ENCODE data around the gene KLF8.
"Not testable (repeated sequence)": the region's sequence is repeated elsewhere in the genome, so short reads cannot be mapped to it uniquely, and the experiment has no call there.

Gene KLF8

GRCh38 chrX:56232221-56233082 lies at the start of gene KLF8:
Gene KLF8, plus strand, starts transcription at chrX:56232356. Its CDS starts 979 bp downstream, at chrX:56233335.
- peak; percentile 14 for DNase-seq

- DNase-seq, result not testable (repeated sequence)
Observed at GRCh38 chrX:56206945-56207344, 25.2 kb upstream of the KLF8 start.

- no peak for DNase-seq
Observed at GRCh38 chrX:56211701-56212100, 20.5 kb upstream of the KLF8 start.

- DNase-seq, result no peak
Observed at GRCh38 chrX:56216332-56216731, 15.8 kb upstream of the KLF8 start.

GRCh38 chrX:56219700-56220099 lies 12.5 kb upstream of the KLF8 start:
- no peak for DNase-seq

GRCh38 chrX:56221101-56221500 lies 11.1 kb upstream of the KLF8 start:
- no peak for DNase-seq

GRCh38 chrX:56222473-56223000 lies 9.6 kb upstream of the KLF8 start:
- DNase-seq, result no peak

- DNase-seq, result no peak
Observed at GRCh38 chrX:56226980-56227379, 5.2 kb upstream of the KLF8 start.

GRCh38 chrX:56228914-56229313 lies 3.2 kb upstream of the KLF8 start:
- no peak for DNase-seq

GRCh38 chrX:56231537-56232090 lies 542 bp upstream of the KLF8 start:
- DNase-seq, result no peak

- no peak for DNase-seq
Observed at GRCh38 chrX:56233100-56233499, 944 bp downstream of the KLF8 start.

GRCh38 chrX:56233682-56234081 lies 1.5 kb downstream of the KLF8 start:
- DNase-seq, result no peak

GRCh38 chrX:56248492-56248891 lies 16.3 kb downstream of the KLF8 start:
- peak; percentile 35 for DNase-seq

- DNase-seq, result no peak
Observed at GRCh38 chrX:56253832-56254703, 21.9 kb downstream of the KLF8 start.

- no peak for DNase-seq
Observed at GRCh38 chrX:56268888-56269287, 36.7 kb downstream of the KLF8 start.

GRCh38 chrX:56278692-56279091 lies 46.5 kb downstream of the KLF8 start:
- no peak for DNase-seq

GRCh38 chrX:56279863-56280262 lies 47.7 kb downstream of the KLF8 start:
- no peak for DNase-seq

GRCh38 chrX:56281789-56282188 lies 49.6 kb downstream of the KLF8 start:
- DNase-seq, result peak; percentile 0

- no peak for DNase-seq
Observed at GRCh38 chrX:56284269-56284668, 52.1 kb downstream of the KLF8 start.

- DNase-seq, result no peak
Observed at GRCh38 chrX:56288608-56289007, 56.5 kb downstream of the KLF8 start.

- DNase-seq, result no peak
Observed at GRCh38 chrX:56289449-56289848, 57.3 kb downstream of the KLF8 start.

GRCh38 chrX:56308726-56309125 lies 76.6 kb downstream of the KLF8 start:
- DNase-seq, result no peak

- no peak for DNase-seq
Observed at GRCh38 chrX:56309881-56310280, 77.7 kb downstream of the KLF8 start.

Data from NCI-H1105 treated with DMSO at 0.1 percent for 48 hours (cell line).